T-cell (primary cell): ENCODE measurements around the gene PDSS2. TPM values are rescaled to one million over a fixed set of nuclear protein-coding genes. Genes with fewer than 3 reads are reported as not detected.

Experiments
- ATAC-seq, 4 experiments: fragments of 200-7000 bp in 3 of 4; fragments of 150-1000 bp in 1 of 4; cut with Tn5 transposase; replicated peaks in 1 of 4; 1 replicate in 3 of 4; 2 replicates in 1 of 4; pipeline ENCODE4 v1.10.0; 2021; ENCODE audit warnings: moderate library complexity in 3 of 4, mild to moderate bottlenecking in 2 of 4, moderate number of reproducible peaks in 1 of 4
- CTCF ChIA-PET, 2 donors: fragments of 300-600 bp; sonication (Branson Sonifier 250); formaldehyde crosslinking; loops; one replicate each; lab custom pipeline; 2022; ENCODE audit warnings: antibody characterized with exemption in 2 of 2; lab: Charles Lee
- POLR2A ChIA-PET, 2 donors: fragments of 300-600 bp; sonication (Branson Sonifier 250); formaldehyde crosslinking; loops; one replicate each; lab custom pipeline; 2022; ENCODE audit warnings: antibody characterized with exemption in 2 of 2; lab: Charles Lee
- DNase-seq, 35 experiments: peaks; one replicate each; pipeline versions ENCODE4 v3.0.0 to v3.0.0-alpha.2; 2013 to 2023
- H3K27ac ChIP-seq: one replicate; pipeline ENCODE4 v1.5.1; 2013; ENCODE audit warnings: low read length
- H3K27me3 ChIP-seq, 2 experiments: replicated peaks in 1 of 2; 1 replicate in 1 of 2; 2 replicates in 1 of 2; pipeline versions ENCODE4 v1.6.1 to v1.7.0; 2013; ENCODE audit warnings: low read length in 1 of 2, mixed read lengths in 1 of 2; ENCODE audit not compliant: control insufficient read depth in 2 of 2, insufficient read depth in 2 of 2; ENCODE audit errors: extremely low read depth in 1 of 2
- H3K36me3 ChIP-seq, 2 donors: 1 replicate in 1 of 2; 2 replicates in 1 of 2; pipeline versions ENCODE4 v1.6.1 to v1.7.0; 2013; ENCODE audit warnings: low read length in 1 of 2; ENCODE audit not compliant: control insufficient read depth in 2 of 2, insufficient read depth in 1 of 2; ENCODE audit errors: extremely low read depth in 1 of 2
- H3K4me1 ChIP-seq, 2 experiments: 1 replicate in 1 of 2; 2 replicates in 1 of 2; pipeline versions ENCODE4 v1.6.1 to v1.7.0; 2013; ENCODE audit warnings: low read length in 2 of 2, mixed read lengths in 1 of 2; ENCODE audit not compliant: insufficient read depth in 2 of 2, control insufficient read depth in 1 of 2; ENCODE audit errors: extremely low read depth in 1 of 2
- H3K4me3 ChIP-seq, 2 donors: 1 replicate in 1 of 2; 2 replicates in 1 of 2; pipeline versions ENCODE4 v1.5.1 to v1.7.0; 2013; ENCODE audit warnings: mild to moderate bottlenecking in 2 of 2, low read length in 1 of 2, moderate library complexity in 1 of 2; ENCODE audit not compliant: control insufficient read depth in 1 of 2; ENCODE audit errors: extremely low read depth in 1 of 2
- H3K9me3 ChIP-seq: 2 replicates; pipeline ENCODE4 v1.7.0; 2013
- H3K27ac Mint-ChIP-seq, 2 donors: one replicate each; pipeline ENCODE4 v1.8.0; 2020 to 2021; ENCODE audit warnings: mild to moderate bottlenecking in 2 of 2, mixed read lengths in 2 of 2
- H3K27me3 Mint-ChIP-seq, 2 donors: one replicate each; pipeline ENCODE4 v1.8.0; 2021 to 2022; ENCODE audit warnings: mixed read lengths in 2 of 2
- H3K36me3 Mint-ChIP-seq: one replicate; pipeline ENCODE4 v1.8.0; 2021; ENCODE audit warnings: mixed read lengths
- H3K4me1 Mint-ChIP-seq, 3 donors: one replicate each; pipeline ENCODE4 v1.8.0; 2020 to 2022; ENCODE audit warnings: mixed read lengths in 3 of 3, mild to moderate bottlenecking in 1 of 3
- H3K4me3 Mint-ChIP-seq, 3 donors: one replicate each; pipeline ENCODE4 v1.8.0; 2020 to 2022; ENCODE audit warnings: mild to moderate bottlenecking in 3 of 3, mixed read lengths in 3 of 3, moderate library complexity in 3 of 3
- H3K9me3 Mint-ChIP-seq, 3 donors: one replicate each; pipeline ENCODE4 v1.8.0; 2020 to 2022; ENCODE audit warnings: mixed read lengths in 3 of 3
- WGBS: methylation state at CpG from one replicate; pipeline ENCODE4 v1.1.5; 2013; ENCODE audit warnings: missing lambda C conversion rate; ENCODE audit not compliant: insufficient coverage; 5-methylcytosine and 5-hydroxymethylcytosine counted together
- total RNA-seq, 35 experiments: library from RNA in 6 of 35; stranded (reverse) in 6 of 35; fragments of 120-200 nt in 1 of 35; gene quantifications; one replicate each; pipeline versions ENCODE4 v1.2.1 to v1.2.4 and lab custom pipeline; 2013 to 2026

Gene PDSS2
- total RNA-seq, 5 donors from 2014 or later (not counting 1 experiment from before 2014, with no cell fraction given), result 10.8 to 13.6 (median 11.8) TPM

GRCh38 chr6:107108201-107108890 is 351.0 kb downstream of the PDSS2 start:
- ChIA-PET CTCF (interaction anchor here in 1 of 2 donors (0.6 kb wide), 1 partner anchor 100 kb away, joined by 8 read pairs; no protein-coding TSS in a partner anchor), POLR2A (no interaction called here)
- no peak for ATAC-seq

GRCh38 chr6:107107791-107108190 is 351.6 kb downstream of the PDSS2 start:
- no peak overlapping the region for H3K4me3 ChIP-seq
- H3K9me3 ChIP-seq, result no peaks in the 10 kb centered on the region
- CTCF ChIA-PET, result no interaction called here
- H3K27ac ChIP-seq, result no peak overlapping the region
- Mint-ChIP-seq H3K27ac (no peak overlapping the region), H3K9me3 (no peaks in the 10 kb centered on the region), H3K36me3 (no peaks in the 10 kb centered on the region), H3K27me3 (no peaks in the 10 kb centered on the region), H3K4me1 (no peaks in the 10 kb centered on the region), H3K4me3 (no peak overlapping the region)
- ATAC-seq, result no peak
- 87% methylated on average over 4 of the region's 4 CpGs for WGBS
- no peak for DNase-seq
- H3K27me3 ChIP-seq, result no peaks in the 10 kb centered on the region
- H3K36me3 ChIP-seq, result no peaks in the 10 kb centered on the region
- POLR2A ChIA-PET, result no interaction called here
- no peaks in the 10 kb centered on the region for H3K4me1 ChIP-seq

More at GRCh38 chr6:107108201-107108890, 351.0 kb downstream of the PDSS2 start:
- DNase-seq, result no peak
- Histone ChIP-seq H3K36me3 (no peaks in the 10 kb centered on the region), H3K4me3 (no peak overlapping the region), H3K27me3 (no peaks in the 10 kb centered on the region), H3K4me1 (no peaks in the 10 kb centered on the region), H3K9me3 (no peaks in the 10 kb centered on the region), H3K27ac (no peak overlapping the region)
- no peak overlapping the region for H3K27ac Mint-ChIP-seq
- 94% methylated on average over 13 of the region's 17 CpGs for WGBS
- no peaks in the 10 kb centered on the region for H3K9me3 Mint-ChIP-seq
- H3K27me3 Mint-ChIP-seq, result no peaks in the 10 kb centered on the region
- H3K4me3 Mint-ChIP-seq, result no peak overlapping the region
- no peaks in the 10 kb centered on the region for H3K36me3 Mint-ChIP-seq
- peaks cover 0 to under 1% (median under 1%) of the 10 kb centered on the region in 3 donors for H3K4me1 Mint-ChIP-seq

GRCh38 chr6:107106165-107106564 is 353.2 kb downstream of the PDSS2 start:
- ChIA-PET POLR2A (no interaction called here), CTCF (interaction anchor here in 1 of 2 donors (0.7 kb wide), 1 partner anchor 1556 kb away, joined by 3 read pairs; no protein-coding TSS in a partner anchor)
- no CpG with 5 or more reads among the region's 3 CpGs for WGBS
- Histone ChIP-seq H3K27me3 (no peaks in the 10 kb centered on the region), H3K4me3 (no peak overlapping the region), H3K27ac (no peak overlapping the region), H3K9me3 (no peaks in the 10 kb centered on the region), H3K36me3 (no peaks in the 10 kb centered on the region), H3K4me1 (no peaks in the 10 kb centered on the region)
- Mint-ChIP-seq H3K27ac (no peak overlapping the region), H3K36me3 (no peaks in the 10 kb centered on the region), H3K27me3 (no peaks in the 10 kb centered on the region), H3K9me3 (no peaks in the 10 kb centered on the region), H3K4me3 (no peak overlapping the region), H3K4me1 (no peaks in the 10 kb centered on the region)
- no peak for DNase-seq
- ATAC-seq, result no peak

GRCh38 chr6:107105511-107106116 is 353.8 kb downstream of the PDSS2 start:
- CTCF ChIA-PET, result no interaction called here
- no peak overlapping the region for H3K4me3 Mint-ChIP-seq
- no peaks in the 10 kb centered on the region for H3K36me3 Mint-ChIP-seq
- no peaks in the 10 kb centered on the region for H3K9me3 Mint-ChIP-seq
- DNase-seq (no peak), ATAC-seq (no peak)
- Histone ChIP-seq H3K9me3 (no peaks in the 10 kb centered on the region), H3K36me3 (no peaks in the 10 kb centered on the region), H3K27me3 (no peaks in the 10 kb centered on the region), H3K4me1 (no peaks in the 10 kb centered on the region), H3K27ac (no peak overlapping the region), H3K4me3 (no peak overlapping the region)
- POLR2A ChIA-PET, result no interaction called here
- 87% methylated on average over 6 of the region's 7 CpGs for WGBS
- no peak overlapping the region for H3K27ac Mint-ChIP-seq
- no peaks in the 10 kb centered on the region for H3K27me3 Mint-ChIP-seq
- no peaks in the 10 kb centered on the region for H3K4me1 Mint-ChIP-seq

GRCh38 chr6:107103082-107103481 is 356.3 kb downstream of the PDSS2 start:
- Mint-ChIP-seq H3K4me3 (no peak overlapping the region), H3K4me1 (peaks cover 0 to 4% (median 3%) of the 10 kb centered on the region in 3 donors), H3K27me3 (no peaks in the 10 kb centered on the region), H3K27ac (no peak overlapping the region), H3K9me3 (no peaks in the 10 kb centered on the region), H3K36me3 (no peaks in the 10 kb centered on the region)
- ATAC-seq (no peak), DNase-seq (no peak)
- Histone ChIP-seq H3K27ac (no peak overlapping the region), H3K4me1 (no peaks in the 10 kb centered on the region), H3K4me3 (no peak overlapping the region), H3K36me3 (no peaks in the 10 kb centered on the region), H3K9me3 (no peaks in the 10 kb centered on the region), H3K27me3 (no peaks in the 10 kb centered on the region)
- 95% methylated on average over 5 of the region's 6 CpGs for WGBS
- ChIA-PET CTCF (no interaction called here), POLR2A (interaction anchor here in 1 of 2 donors (0.6 kb wide), 1 partner anchor 138 kb away, joined by 3 read pairs; no protein-coding TSS in a partner anchor)
